Cardiac muscle cell (in vitro differentiated cells and primary cell): ENCODE results near the gene TPSD1. TPM values are rescaled to one million over a fixed set of nuclear protein-coding genes. Genes with fewer than 3 reads are reported as not detected.

Experiments used
- DNase-seq, 2 donors: peaks; one replicate each; pipeline versions ENCODE4 v3.0.0 to v3.0.0-alpha.2; 2010 to 2017; ENCODE audit warnings: low read depth in 1 of 2, low spot score in 1 of 2
- H3K27ac ChIP-seq: fragments of 200-600 bp; sonication (generic); 2 replicates; pipeline ENCODE4 v1.5.1; 2016
- H3K27me3 ChIP-seq: fragments of 200-600 bp; sonication (generic); 2 replicates; pipeline ENCODE4 v1.6.0; 2016; ENCODE audit warnings: control low read depth
- H3K36me3 ChIP-seq: fragments of 200-600 bp; sonication (generic); 2 replicates; pipeline ENCODE4 v1.5.1; 2016; ENCODE audit warnings: control low read depth
- H3K4me1 ChIP-seq: fragments of 200-600 bp; sonication (generic); 2 replicates; pipeline ENCODE4 v1.8.1; 2017; ENCODE audit warnings: low read depth, mild to moderate bottlenecking, mixed run types
- H3K4me3 ChIP-seq: fragments of 200-600 bp; sonication (generic); 2 replicates; pipeline ENCODE4 v1.5.1; 2016; ENCODE audit warnings: mild to moderate bottlenecking
- H3K9me3 ChIP-seq: fragments of 200-600 bp; sonication (generic); 2 replicates; pipeline ENCODE4 v1.5.1; 2017; ENCODE audit warnings: low read depth, mild to moderate bottlenecking, control low read depth
- polyA plus RNA-seq: library from polyadenylated mRNA; unstranded; fragments of >200 nt; fragmentation: Nextera tagmentation; extraction: Ambion mirVana; gene quantifications from 2 replicates; pipeline ENCODE4 v1.2.1, GENCODE V29; 2016
- total RNA-seq: library from RNA; depleted of rRNA; stranded (reverse); fragments of >200 nt; gene quantifications from 2 replicates; pipeline ENCODE4 v1.2.3, GENCODE V29; 2016
- TF ChIP-seq, protein P1 (sequence below): IDR thresholded peaks from 2 replicates; pipeline ENCODE4 v1.5.1; 2012; ENCODE audit warnings: low read depth, mild to moderate bottlenecking, low read length

The TPSD1 gene
- total and polyA plus RNA-seq, 2 experiments from 2014 or later = not detected

- H3K27ac ChIP-seq = no peak overlapping the region
- no peaks in the 10 kb centered on the region for H3K36me3 ChIP-seq
- TF ChIP-seq, protein P1, sequence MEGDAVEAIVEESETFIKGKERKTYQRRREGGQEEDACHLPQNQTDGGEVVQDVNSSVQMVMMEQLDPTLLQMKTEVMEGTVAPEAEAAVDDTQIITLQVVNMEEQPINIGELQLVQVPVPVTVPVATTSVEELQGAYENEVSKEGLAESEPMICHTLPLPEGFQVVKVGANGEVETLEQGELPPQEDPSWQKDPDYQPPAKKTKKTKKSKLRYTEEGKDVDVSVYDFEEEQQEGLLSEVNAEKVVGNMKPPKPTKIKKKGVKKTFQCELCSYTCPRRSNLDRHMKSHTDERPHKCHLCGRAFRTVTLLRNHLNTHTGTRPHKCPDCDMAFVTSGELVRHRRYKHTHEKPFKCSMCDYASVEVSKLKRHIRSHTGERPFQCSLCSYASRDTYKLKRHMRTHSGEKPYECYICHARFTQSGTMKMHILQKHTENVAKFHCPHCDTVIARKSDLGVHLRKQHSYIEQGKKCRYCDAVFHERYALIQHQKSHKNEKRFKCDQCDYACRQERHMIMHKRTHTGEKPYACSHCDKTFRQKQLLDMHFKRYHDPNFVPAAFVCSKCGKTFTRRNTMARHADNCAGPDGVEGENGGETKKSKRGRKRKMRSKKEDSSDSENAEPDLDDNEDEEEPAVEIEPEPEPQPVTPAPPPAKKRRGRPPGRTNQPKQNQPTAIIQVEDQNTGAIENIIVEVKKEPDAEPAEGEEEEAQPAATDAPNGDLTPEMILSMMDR = no peak
- H3K4me1 ChIP-seq = no peaks in the 10 kb centered on the region
- peaks cover 3% of the 10 kb centered on the region for H3K27me3 ChIP-seq
- DNase-seq = no peak
- H3K4me3 ChIP-seq = no peak overlapping the region
- no peaks in the 10 kb centered on the region for H3K9me3 ChIP-seq
Measured at GRCh38 chr16:1273816-1274215, 17.9 kb downstream of the TPSD1 start.

DNA sequence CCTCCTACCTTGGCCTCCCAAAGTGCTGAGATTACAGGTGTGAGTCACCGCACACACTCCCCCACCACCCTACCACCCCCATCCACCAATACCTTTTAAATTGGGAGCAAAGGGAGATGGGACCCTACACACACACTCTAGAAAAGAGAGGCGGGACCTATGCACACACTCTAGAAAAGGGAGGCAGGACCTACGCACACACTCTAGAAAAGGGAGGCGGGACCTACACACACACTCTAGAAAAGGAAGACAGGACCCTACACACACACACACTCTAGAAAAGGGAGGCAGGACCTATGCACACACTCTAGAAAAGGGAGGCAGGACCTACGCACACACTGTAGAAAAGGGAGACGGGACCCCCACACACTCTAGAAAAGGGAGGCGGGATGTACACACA, 18.9 kb downstream of the TPSD1 start:
- Histone ChIP-seq H3K27me3 (peaks cover 3% of the 10 kb centered on the region), H3K4me1 (no peaks in the 10 kb centered on the region), H3K4me3 (no peak overlapping the region), H3K36me3 (no peaks in the 10 kb centered on the region), H3K9me3 (no peaks in the 10 kb centered on the region), H3K27ac (no peak overlapping the region)
- TF ChIP-seq, protein P1 = no peak
- no peak for DNase-seq

DNA sequence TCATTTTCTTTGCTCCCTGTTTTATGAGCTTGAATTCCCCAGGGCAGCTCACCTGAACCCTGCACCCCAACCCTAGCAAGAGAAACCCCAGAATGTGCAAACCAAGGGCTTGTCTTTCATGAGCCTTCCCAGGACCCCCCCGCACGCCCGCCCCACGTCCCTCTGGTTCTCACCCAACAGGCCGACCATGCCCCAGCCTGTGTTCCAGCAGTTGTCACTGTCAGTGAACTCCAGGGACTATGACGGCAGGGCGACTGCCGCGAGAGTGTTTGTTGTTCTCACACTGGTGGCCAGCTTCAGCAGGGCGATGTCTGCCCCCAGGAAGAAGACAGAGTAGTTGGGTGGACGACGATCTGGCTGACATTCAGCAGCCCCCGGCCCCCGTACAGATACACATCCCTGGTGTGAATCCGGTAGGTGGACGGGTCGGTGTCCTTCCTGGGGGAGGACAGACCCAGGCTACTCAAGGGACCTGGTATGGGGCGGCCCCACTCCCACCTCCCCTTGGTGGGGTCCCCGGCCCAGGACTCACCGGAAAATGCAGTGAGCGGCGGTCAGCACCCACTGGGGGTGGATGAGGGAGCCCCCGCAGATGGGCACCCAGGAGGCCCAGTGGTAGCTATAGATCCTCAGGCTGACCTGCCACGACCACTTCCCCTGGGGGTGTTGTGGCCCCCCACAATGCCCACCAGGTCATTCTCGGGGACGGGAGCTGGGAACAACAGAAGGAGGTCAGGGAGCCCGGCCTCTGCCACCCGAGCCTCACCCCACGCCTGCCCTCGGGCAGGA, 20.1 kb downstream of the TPSD1 start:
- no peaks in the 10 kb centered on the region for H3K36me3 ChIP-seq
- H3K4me3 ChIP-seq = no peak overlapping the region
- peaks cover 3% of the 10 kb centered on the region for H3K27me3 ChIP-seq
- no peak for DNase-seq
- TF ChIP-seq, protein P1 = no peak
- H3K27ac ChIP-seq = no peak overlapping the region
- no peaks in the 10 kb centered on the region for H3K9me3 ChIP-seq
- H3K4me1 ChIP-seq = no peaks in the 10 kb centered on the region

DNA sequence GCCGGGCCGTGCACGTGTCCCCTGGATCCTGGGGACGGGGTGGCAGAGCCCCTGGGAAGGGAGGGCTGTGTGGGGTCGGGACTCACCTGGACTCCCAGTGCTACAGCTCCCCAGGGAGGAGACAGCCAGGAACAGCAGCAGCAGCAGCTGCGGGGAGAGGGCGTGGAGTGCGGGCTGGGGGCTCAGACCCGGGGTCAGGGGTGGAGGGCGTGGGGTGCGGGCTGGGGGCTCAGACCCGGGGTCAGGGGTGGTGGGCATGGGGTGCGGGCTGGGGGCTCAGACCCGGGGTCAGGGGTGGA, 20.7 kb downstream of the TPSD1 start:
- Histone ChIP-seq H3K27ac (no peak overlapping the region), H3K36me3 (no peaks in the 10 kb centered on the region), H3K4me3 (no peak overlapping the region), H3K9me3 (no peaks in the 10 kb centered on the region), H3K27me3 (peaks cover 3% of the 10 kb centered on the region), H3K4me1 (no peaks in the 10 kb centered on the region)
- DNase-seq = no peak
- TF ChIP-seq, protein P1 = no peak

- no peaks in the 10 kb centered on the region for H3K4me1 ChIP-seq
- peaks cover 3% of the 10 kb centered on the region for H3K27me3 ChIP-seq
- H3K27ac ChIP-seq = no peak overlapping the region
- TF ChIP-seq, protein P1 = no peak
- no peak overlapping the region for H3K4me3 ChIP-seq
- H3K36me3 ChIP-seq = no peaks in the 10 kb centered on the region
- no peak for DNase-seq
- H3K9me3 ChIP-seq = no peaks in the 10 kb centered on the region
Measured at GRCh38 chr16:1277151-1277598, 21.3 kb downstream of the TPSD1 start.
